B cell (primary cell): ENCODE data around the gene UGT1A6.

Experiments
- CTCF ChIP-seq: fragments of 200-600 bp; IDR thresholded peaks from one replicate; pipeline ENCODE4 v1.8.0; 2022; ENCODE audit warnings: antibody characterized with exemption, mild to moderate bottlenecking
- EZH2 ChIP-seq: IDR thresholded peaks from 2 replicates; pipeline ENCODE4 v1.6.1; 2012; ENCODE audit warnings: borderline replicate concordance, low read depth, mild to moderate bottlenecking, moderate library complexity, low read length; ENCODE audit not compliant: insufficient read depth, poor library complexity, severe bottlenecking

DNA sequence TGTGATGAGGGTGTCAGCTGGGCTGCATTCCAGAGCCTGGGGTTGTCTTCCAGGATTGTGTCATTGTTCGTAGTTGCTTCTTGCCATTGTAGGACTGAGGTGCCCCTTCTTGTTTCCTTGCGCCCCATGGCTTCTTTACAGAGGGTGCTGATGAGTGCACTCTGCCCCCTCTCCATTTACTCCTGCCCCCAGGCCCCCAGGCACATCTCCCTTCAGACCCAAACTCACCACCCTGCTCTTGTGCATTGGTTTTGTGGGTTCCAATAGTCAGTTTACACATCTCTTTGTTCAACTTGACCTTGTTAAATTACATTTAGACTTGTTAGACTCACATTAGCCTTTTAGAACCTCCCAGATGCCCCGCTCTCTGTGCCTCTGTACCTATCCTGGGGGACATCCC lies 128.5 kb downstream of the UGT1A6 start:
- no peak for TF ChIP-seq CTCF
- TF ChIP-seq EZH2 = no peak
